GM23338 (cell line): ENCODE data around the gene RTN4RL2. TPM values are rescaled to one million over a fixed set of nuclear protein-coding genes. Genes with fewer than 3 reads are reported as not detected.

ENCODE experiments used
- ATAC-seq: fragments of 200-7000 bp; cut with Tn5 transposase; 3 replicates; pipeline ENCODE4 v1.9.1; 2020
- DNase-seq: peaks from one replicate; pipeline ENCODE4 v3.0.0-alpha.2; 2015; ENCODE audit warnings: low spot score
- H2AFZ ChIP-seq: fragments of 200-600 bp; sonication (generic); 2 replicates; pipeline ENCODE4 v1.8.0; 2016; ENCODE audit warnings: antibody characterized with exemption, mild to moderate bottlenecking, moderate library complexity
- H3F3A ChIP-seq: fragments of 200-600 bp; sonication (generic); replicated peaks from 2 replicates; pipeline ENCODE4 v1.8.0; 2017; ENCODE audit warnings: antibody characterized with exemption, mixed run types, low read depth
- H3K27ac ChIP-seq: fragments of 200-600 bp; sonication (generic); 2 replicates; pipeline ENCODE4 v1.6.1; 2016; ENCODE audit warnings: low read depth
- H3K27me3 ChIP-seq: fragments of 200-600 bp; sonication (generic); 2 replicates; pipeline ENCODE4 v1.8.0; 2016; ENCODE audit warnings: mild to moderate bottlenecking, mixed run types, moderate library complexity; ENCODE audit not compliant: insufficient read depth
- H3K36me3 ChIP-seq: fragments of 200-600 bp; sonication (generic); 2 replicates; pipeline ENCODE4 v1.8.0; 2016; ENCODE audit warnings: mild to moderate bottlenecking; ENCODE audit not compliant: insufficient read depth
- H3K4me1 ChIP-seq: fragments of 200-600 bp; sonication (generic); 2 replicates; pipeline ENCODE4 v1.8.0; 2016; ENCODE audit warnings: mild to moderate bottlenecking, moderate library complexity; ENCODE audit not compliant: insufficient read depth
- H3K4me2 ChIP-seq: fragments of 200-600 bp; sonication (generic); 2 replicates; pipeline ENCODE4 v1.7.1; 2017; ENCODE audit warnings: mixed run types
- H3K4me3 ChIP-seq: fragments of 200-600 bp; sonication (generic); 2 replicates; pipeline ENCODE4 v1.6.1; 2016; ENCODE audit warnings: mixed run types
- H3K79me2 ChIP-seq: fragments of 200-600 bp; sonication (generic); replicated peaks from 2 replicates; pipeline ENCODE4 v1.8.0; 2017; ENCODE audit warnings: mild to moderate bottlenecking; ENCODE audit not compliant: insufficient read depth
- H3K9me2 ChIP-seq: fragments of 200-600 bp; sonication (generic); 2 replicates; pipeline ENCODE4 v1.8.0; 2017; ENCODE audit not compliant: insufficient read depth
- H4K20me1 ChIP-seq: fragments of 200-600 bp; sonication (generic); replicated peaks from 2 replicates; pipeline ENCODE4 v1.8.0; 2017; ENCODE audit warnings: mild to moderate bottlenecking; ENCODE audit not compliant: insufficient read depth
- H3K27ac Mint-ChIP-seq: 2 replicates; pipeline ENCODE4 v1.8.0; 2020; ENCODE audit warnings: inconsistent platforms, mild to moderate bottlenecking, moderate library complexity, mixed read lengths
- H3K27me3 Mint-ChIP-seq: 3 replicates; pipeline ENCODE4 v1.8.0; 2022; ENCODE audit warnings: low read depth, mild to moderate bottlenecking, moderate library complexity, mixed read lengths, inconsistent platforms; ENCODE audit not compliant: insufficient read depth, poor library complexity
- H3K36me3 Mint-ChIP-seq: 3 replicates; pipeline ENCODE4 v1.8.0; 2021; ENCODE audit warnings: low read depth, mild to moderate bottlenecking, inconsistent platforms, moderate library complexity, mixed read lengths
- H3K4me1 Mint-ChIP-seq: 3 replicates; pipeline ENCODE4 v1.8.0; 2020; ENCODE audit warnings: mild to moderate bottlenecking, inconsistent platforms, mixed read lengths
- H3K4me3 Mint-ChIP-seq: 3 replicates; pipeline ENCODE4 v1.8.0; 2021; ENCODE audit warnings: moderate library complexity, mild to moderate bottlenecking, inconsistent platforms, mixed read lengths
- H3K9me3 Mint-ChIP-seq: 3 replicates; pipeline ENCODE4 v1.8.0; 2020; ENCODE audit warnings: moderate library complexity, mild to moderate bottlenecking, inconsistent platforms, mixed read lengths
- CREB1 ChIP-seq: fragments of 250-450 bp; sonication (Bioruptor Pico); IDR thresholded peaks from 2 replicates; pipeline ENCODE4 v1.5.0; 2020; ENCODE audit warnings: low read depth, mild to moderate bottlenecking, moderate library complexity
- EZH2 ChIP-seq: fragments of 200-600 bp; sonication (generic); IDR thresholded peaks from one replicate; pipeline ENCODE4 v1.8.0; 2017; ENCODE audit warnings: antibody characterized with exemption, mild to moderate bottlenecking, low read depth; ENCODE audit not compliant: unreplicated experiment
- EZH2phosphoT487 ChIP-seq: fragments of 200-600 bp; sonication (generic); IDR thresholded peaks from one replicate; pipeline ENCODE4 v1.8.1; 2018; ENCODE audit warnings: antibody characterized with exemption; ENCODE audit not compliant: unreplicated experiment
- JUNB ChIP-seq: IDR thresholded peaks from one replicate; pipeline ENCODE4 v1.6.1; 2016; ENCODE audit warnings: antibody characterized with exemption; ENCODE audit not compliant: unreplicated experiment
- NANOG ChIP-seq: IDR thresholded peaks from 2 replicates; pipeline ENCODE4 v1.6.1; 2016; ENCODE audit warnings: antibody characterized with exemption, borderline replicate concordance
- POLR2AphosphoS5 ChIP-seq: IDR thresholded peaks from 2 replicates; pipeline ENCODE4 v1.6.1; 2016; ENCODE audit warnings: antibody characterized with exemption, low read depth
- STAT1 ChIP-seq: IDR thresholded peaks from one replicate; pipeline ENCODE4 v1.6.1; 2016; ENCODE audit warnings: antibody characterized with exemption; ENCODE audit not compliant: unreplicated experiment
- ZNF331 ChIP-seq: fragments of 250-450 bp; sonication (Bioruptor Pico); IDR thresholded peaks from 2 replicates; pipeline ENCODE4 v1.5.0; 2020; ENCODE audit warnings: low read depth, mild to moderate bottlenecking, moderate library complexity
- polyA plus RNA-seq: library from polyadenylated mRNA; unstranded; fragments of >200 nt; fragmentation: Nextera tagmentation; extraction: Ambion mirVana; gene quantifications from 2 replicates; pipeline ENCODE4 v1.2.1, GENCODE V29; 2016
- total RNA-seq: library from RNA; depleted of rRNA; stranded (reverse); fragments of >200 nt; shearing (Covaris generic); gene quantifications from 2 replicates; pipeline ENCODE4 v1.2.3, GENCODE V29; 2014
- TF ChIP-seq, protein P1 (sequence below): IDR thresholded peaks from one replicate; pipeline ENCODE4 v1.6.1; 2018; ENCODE audit warnings: antibody characterized with exemption; ENCODE audit not compliant: unreplicated experiment
- TF ChIP-seq, protein P2 (sequence below), 2 experiments: fragments of 200-600 bp in 1 of 2; sonication (generic) in 1 of 2; conservative IDR thresholded peaks; 2 replicates each; pipeline versions ENCODE4 v1.5.1 to v1.6.1; 2016 to 2017; ENCODE audit warnings: antibody characterized with exemption in 2 of 2, low read depth in 2 of 2, mild to moderate bottlenecking in 2 of 2, moderate library complexity in 1 of 2
- TF ChIP-seq, protein P3 (sequence below): fragments of 250-450 bp; sonication (Bioruptor Pico); IDR thresholded peaks from 2 replicates; pipeline ENCODE4 v1.5.0; 2020; ENCODE audit warnings: mild to moderate bottlenecking, moderate library complexity

The RTN4RL2 gene
- total and polyA plus RNA-seq, 2 experiments from 2014 or later: 13.9 to 15.9 TPM

DNA sequence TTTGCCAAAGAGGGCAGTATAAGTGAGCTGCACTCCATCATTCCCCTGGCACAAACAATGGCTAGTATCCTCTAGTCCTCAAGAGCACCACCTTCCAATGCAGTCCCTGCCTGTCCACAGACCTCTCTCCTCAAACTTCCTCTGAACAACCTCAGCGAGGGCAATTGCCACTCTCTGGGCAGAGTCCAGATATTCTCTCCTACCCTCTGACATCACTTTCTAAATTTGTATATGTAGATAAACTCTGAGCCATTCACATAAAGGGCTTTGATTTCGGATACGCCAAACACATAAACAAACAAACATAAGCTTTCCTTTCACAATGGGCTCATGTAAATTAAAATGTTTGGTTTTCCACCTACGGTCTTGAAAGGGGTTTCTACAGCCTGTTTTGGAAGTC is 30.4 kb upstream of the RTN4RL2 start:
- Mint-ChIP-seq H3K4me1 (peaks cover 18% of the 10 kb centered on the region), H3K4me3 (no peak overlapping the region; the same call in 2 of the 3 replicates), H3K9me3 (no peaks in the 10 kb centered on the region), H3K27ac (no peak overlapping the region), H3K36me3 (peaks cover 5% of the 10 kb centered on the region; the same call in 2 of the 3 replicates), H3K27me3 (peaks cover 17% of the 10 kb centered on the region)
- no peaks in the 10 kb centered on the region for H4K20me1 ChIP-seq
- H2AFZ ChIP-seq: no peak overlapping the region
- peaks cover 15% of the 10 kb centered on the region for H3K4me1 ChIP-seq
- no peak overlapping the region for H3K27ac ChIP-seq
- H3F3A ChIP-seq: no peaks in the 10 kb centered on the region; the same call in 1 of the 2 replicates
- H3K4me3 ChIP-seq: no peak overlapping the region
- H3K9me2 ChIP-seq: no peaks in the 10 kb centered on the region
- H3K4me2 ChIP-seq: no peak overlapping the region
- peaks cover 13% of the 10 kb centered on the region; the same call in 1 of the 2 replicates for H3K27me3 ChIP-seq
- no peak for ATAC-seq
- TF ChIP-seq, protein P1, sequence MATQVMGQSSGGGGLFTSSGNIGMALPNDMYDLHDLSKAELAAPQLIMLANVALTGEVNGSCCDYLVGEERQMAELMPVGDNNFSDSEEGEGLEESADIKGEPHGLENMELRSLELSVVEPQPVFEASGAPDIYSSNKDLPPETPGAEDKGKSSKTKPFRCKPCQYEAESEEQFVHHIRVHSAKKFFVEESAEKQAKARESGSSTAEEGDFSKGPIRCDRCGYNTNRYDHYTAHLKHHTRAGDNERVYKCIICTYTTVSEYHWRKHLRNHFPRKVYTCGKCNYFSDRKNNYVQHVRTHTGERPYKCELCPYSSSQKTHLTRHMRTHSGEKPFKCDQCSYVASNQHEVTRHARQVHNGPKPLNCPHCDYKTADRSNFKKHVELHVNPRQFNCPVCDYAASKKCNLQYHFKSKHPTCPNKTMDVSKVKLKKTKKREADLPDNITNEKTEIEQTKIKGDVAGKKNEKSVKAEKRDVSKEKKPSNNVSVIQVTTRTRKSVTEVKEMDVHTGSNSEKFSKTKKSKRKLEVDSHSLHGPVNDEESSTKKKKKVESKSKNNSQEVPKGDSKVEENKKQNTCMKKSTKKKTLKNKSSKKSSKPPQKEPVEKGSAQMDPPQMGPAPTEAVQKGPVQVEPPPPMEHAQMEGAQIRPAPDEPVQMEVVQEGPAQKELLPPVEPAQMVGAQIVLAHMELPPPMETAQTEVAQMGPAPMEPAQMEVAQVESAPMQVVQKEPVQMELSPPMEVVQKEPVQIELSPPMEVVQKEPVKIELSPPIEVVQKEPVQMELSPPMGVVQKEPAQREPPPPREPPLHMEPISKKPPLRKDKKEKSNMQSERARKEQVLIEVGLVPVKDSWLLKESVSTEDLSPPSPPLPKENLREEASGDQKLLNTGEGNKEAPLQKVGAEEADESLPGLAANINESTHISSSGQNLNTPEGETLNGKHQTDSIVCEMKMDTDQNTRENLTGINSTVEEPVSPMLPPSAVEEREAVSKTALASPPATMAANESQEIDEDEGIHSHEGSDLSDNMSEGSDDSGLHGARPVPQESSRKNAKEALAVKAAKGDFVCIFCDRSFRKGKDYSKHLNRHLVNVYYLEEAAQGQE: no peak
- TF ChIP-seq EZH2phosphoT487 (no peak), STAT1 (no peak), POLR2AphosphoS5 (no peak), CREB1 (CRISPR knock-in tag) (no peak), ZNF331 (CRISPR knock-in tag) (no peak), EZH2 (no peak), NANOG (no peak), JUNB (no peak)
- TF ChIP-seq, protein P2, sequence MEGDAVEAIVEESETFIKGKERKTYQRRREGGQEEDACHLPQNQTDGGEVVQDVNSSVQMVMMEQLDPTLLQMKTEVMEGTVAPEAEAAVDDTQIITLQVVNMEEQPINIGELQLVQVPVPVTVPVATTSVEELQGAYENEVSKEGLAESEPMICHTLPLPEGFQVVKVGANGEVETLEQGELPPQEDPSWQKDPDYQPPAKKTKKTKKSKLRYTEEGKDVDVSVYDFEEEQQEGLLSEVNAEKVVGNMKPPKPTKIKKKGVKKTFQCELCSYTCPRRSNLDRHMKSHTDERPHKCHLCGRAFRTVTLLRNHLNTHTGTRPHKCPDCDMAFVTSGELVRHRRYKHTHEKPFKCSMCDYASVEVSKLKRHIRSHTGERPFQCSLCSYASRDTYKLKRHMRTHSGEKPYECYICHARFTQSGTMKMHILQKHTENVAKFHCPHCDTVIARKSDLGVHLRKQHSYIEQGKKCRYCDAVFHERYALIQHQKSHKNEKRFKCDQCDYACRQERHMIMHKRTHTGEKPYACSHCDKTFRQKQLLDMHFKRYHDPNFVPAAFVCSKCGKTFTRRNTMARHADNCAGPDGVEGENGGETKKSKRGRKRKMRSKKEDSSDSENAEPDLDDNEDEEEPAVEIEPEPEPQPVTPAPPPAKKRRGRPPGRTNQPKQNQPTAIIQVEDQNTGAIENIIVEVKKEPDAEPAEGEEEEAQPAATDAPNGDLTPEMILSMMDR (conservative IDR thresholded peaks at IDR 0.05; ENCODE audit: low read depth in 2 of 2): no peak
- TF ChIP-seq, protein P3, sequence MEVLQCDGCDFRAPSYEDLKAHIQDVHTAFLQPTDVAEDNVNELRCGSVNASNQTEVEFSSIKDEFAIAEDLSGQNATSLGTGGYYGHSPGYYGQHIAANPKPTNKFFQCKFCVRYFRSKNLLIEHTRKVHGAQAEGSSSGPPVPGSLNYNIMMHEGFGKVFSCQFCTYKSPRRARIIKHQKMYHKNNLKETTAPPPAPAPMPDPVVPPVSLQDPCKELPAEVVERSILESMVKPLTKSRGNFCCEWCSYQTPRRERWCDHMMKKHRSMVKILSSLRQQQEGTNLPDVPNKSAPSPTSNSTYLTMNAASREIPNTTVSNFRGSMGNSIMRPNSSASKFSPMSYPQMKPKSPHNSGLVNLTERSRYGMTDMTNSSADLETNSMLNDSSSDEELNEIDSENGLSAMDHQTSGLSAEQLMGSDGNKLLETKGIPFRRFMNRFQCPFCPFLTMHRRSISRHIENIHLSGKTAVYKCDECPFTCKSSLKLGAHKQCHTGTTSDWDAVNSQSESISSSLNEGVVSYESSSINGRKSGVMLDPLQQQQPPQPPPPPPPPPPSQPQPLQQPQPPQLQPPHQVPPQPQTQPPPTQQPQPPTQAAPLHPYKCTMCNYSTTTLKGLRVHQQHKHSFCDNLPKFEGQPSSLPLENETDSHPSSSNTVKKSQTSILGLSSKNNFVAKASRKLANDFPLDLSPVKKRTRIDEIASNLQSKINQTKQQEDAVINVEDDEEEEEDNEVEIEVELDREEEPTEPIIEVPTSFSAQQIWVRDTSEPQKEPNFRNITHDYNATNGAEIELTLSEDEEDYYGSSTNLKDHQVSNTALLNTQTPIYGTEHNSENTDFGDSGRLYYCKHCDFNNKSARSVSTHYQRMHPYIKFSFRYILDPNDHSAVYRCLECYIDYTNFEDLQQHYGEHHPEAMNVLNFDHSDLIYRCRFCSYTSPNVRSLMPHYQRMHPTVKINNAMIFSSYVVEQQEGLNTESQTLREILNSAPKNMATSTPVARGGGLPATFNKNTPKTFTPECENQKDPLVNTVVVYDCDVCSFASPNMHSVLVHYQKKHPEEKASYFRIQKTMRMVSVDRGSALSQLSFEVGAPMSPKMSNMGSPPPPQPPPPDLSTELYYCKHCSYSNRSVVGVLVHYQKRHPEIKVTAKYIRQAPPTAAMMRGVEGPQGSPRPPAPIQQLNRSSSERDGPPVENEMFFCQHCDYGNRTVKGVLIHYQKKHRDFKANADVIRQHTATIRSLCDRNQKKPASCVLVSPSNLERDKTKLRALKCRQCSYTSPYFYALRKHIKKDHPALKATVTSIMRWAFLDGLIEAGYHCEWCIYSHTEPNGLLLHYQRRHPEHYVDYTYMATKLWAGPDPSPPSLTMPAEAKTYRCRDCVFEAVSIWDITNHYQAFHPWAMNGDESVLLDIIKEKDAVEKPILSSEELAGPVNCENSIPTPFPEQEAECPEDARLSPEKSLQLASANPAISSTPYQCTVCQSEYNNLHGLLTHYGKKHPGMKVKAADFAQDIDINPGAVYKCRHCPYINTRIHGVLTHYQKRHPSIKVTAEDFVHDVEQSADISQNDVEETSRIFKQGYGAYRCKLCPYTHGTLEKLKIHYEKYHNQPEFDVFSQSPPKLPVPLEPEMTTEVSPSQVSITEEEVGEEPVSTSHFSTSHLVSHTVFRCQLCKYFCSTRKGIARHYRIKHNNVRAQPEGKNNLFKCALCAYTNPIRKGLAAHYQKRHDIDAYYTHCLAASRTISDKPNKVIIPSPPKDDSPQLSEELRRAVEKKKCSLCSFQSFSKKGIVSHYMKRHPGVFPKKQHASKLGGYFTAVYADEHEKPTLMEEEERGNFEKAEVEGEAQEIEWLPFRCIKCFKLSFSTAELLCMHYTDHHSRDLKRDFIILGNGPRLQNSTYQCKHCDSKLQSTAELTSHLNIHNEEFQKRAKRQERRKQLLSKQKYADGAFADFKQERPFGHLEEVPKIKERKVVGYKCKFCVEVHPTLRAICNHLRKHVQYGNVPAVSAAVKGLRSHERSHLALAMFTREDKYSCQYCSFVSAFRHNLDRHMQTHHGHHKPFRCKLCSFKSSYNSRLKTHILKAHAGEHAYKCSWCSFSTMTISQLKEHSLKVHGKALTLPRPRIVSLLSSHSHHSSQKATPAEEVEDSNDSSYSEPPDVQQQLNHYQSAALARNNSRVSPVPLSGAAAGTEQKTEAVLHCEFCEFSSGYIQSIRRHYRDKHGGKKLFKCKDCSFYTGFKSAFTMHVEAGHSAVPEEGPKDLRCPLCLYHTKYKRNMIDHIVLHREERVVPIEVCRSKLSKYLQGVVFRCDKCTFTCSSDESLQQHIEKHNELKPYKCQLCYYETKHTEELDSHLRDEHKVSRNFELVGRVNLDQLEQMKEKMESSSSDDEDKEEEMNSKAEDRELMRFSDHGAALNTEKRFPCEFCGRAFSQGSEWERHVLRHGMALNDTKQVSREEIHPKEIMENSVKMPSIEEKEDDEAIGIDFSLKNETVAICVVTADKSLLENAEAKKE (CRISPR knock-in tag): no peak
- 0 out of 2 replicates have a peak, but pooled peaks cover 5% of the 10 kb centered on the region for H3K79me2 ChIP-seq
- no peak for DNase-seq
- H3K36me3 ChIP-seq: no peaks in the 10 kb centered on the region
